ENCODE data around the gene MRPL50.

The MRPL50 gene

DNA sequence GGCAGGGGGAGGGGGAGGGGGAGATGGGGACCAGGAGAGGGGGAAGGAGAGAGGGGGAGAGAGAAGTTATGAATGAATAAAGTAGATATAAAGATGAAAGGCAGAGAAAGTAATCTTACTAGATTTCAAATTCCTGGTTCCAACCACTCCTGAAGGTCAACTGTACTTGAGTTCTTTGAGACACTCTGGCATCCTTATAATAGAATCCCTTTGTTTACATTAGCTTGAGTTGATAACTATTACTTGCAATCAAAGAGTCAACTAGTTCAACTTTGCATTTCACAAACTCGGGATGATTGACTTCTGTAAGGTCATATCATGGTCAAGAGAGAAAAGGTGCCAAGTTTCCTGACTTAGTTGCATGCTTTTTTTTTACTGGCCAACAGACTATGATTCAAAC is 55.8 kb downstream of the MRPL50 start:
- TF ChIP-seq YY1 (IDR thresholded peaks at IDR 0.05; ENCODE audit: low read depth) (no peak), FOXM1 (IDR thresholded peaks at IDR 0.05; ENCODE audit: borderline replicate concordance, low read depth) (no peak), NFIC (IDR thresholded peaks at IDR 0.05) (no peak), RAD21 (IDR thresholded peaks at IDR 0.05; ENCODE audit: low read depth) (no peak), TCF12 (IDR thresholded peaks at IDR 0.05; ENCODE audit: low read depth) (no peak), EP300 (IDR thresholded peaks at IDR 0.05; ENCODE audit: borderline replicate concordance) (no peak), TEAD4 (IDR thresholded peaks at IDR 0.05) (no peak), CEBPB (IDR thresholded peaks at IDR 0.05) (no peak), TAF1 (IDR thresholded peaks at IDR 0.05; ENCODE audit: low read depth) (no peak), CREB1 (IDR thresholded peaks at IDR 0.05; ENCODE audit: low read depth) (no peak)
- TF ChIP-seq, protein P1, sequence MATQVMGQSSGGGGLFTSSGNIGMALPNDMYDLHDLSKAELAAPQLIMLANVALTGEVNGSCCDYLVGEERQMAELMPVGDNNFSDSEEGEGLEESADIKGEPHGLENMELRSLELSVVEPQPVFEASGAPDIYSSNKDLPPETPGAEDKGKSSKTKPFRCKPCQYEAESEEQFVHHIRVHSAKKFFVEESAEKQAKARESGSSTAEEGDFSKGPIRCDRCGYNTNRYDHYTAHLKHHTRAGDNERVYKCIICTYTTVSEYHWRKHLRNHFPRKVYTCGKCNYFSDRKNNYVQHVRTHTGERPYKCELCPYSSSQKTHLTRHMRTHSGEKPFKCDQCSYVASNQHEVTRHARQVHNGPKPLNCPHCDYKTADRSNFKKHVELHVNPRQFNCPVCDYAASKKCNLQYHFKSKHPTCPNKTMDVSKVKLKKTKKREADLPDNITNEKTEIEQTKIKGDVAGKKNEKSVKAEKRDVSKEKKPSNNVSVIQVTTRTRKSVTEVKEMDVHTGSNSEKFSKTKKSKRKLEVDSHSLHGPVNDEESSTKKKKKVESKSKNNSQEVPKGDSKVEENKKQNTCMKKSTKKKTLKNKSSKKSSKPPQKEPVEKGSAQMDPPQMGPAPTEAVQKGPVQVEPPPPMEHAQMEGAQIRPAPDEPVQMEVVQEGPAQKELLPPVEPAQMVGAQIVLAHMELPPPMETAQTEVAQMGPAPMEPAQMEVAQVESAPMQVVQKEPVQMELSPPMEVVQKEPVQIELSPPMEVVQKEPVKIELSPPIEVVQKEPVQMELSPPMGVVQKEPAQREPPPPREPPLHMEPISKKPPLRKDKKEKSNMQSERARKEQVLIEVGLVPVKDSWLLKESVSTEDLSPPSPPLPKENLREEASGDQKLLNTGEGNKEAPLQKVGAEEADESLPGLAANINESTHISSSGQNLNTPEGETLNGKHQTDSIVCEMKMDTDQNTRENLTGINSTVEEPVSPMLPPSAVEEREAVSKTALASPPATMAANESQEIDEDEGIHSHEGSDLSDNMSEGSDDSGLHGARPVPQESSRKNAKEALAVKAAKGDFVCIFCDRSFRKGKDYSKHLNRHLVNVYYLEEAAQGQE (IDR thresholded peaks at IDR 0.05; ENCODE audit: low read depth) = no peak
- TF ChIP-seq, protein P2, sequence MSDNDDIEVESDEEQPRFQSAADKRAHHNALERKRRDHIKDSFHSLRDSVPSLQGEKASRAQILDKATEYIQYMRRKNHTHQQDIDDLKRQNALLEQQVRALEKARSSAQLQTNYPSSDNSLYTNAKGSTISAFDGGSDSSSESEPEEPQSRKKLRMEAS (IDR thresholded peaks at IDR 0.05) = no peak
- TF ChIP-seq, protein P3, sequence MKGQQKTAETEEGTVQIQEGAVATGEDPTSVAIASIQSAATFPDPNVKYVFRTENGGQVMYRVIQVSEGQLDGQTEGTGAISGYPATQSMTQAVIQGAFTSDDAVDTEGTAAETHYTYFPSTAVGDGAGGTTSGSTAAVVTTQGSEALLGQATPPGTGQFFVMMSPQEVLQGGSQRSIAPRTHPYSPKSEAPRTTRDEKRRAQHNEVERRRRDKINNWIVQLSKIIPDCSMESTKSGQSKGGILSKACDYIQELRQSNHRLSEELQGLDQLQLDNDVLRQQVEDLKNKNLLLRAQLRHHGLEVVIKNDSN (IDR thresholded peaks at IDR 0.05) = no peak

DNA sequence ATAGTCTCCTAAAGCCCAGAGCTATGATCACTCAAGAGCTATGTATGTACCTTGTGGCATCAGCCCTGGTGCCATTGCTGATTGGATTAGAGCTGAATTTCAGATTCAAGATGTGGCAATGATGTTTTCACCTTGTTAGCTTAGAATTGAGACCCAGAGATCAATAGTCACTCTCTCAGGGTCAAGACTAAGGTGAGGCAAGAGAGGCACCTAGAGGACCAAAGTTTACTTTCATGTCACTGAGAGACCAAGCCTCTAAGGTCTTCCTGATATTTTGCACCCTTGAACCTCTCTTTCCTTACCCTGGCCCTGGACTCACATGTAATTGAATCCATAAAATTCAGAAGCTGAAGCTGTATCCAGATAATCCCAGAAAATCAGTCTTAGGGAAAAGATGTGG is 56.5 kb downstream of the MRPL50 start:
- TF ChIP-seq EGR1 (IDR thresholded peaks at IDR 0.05) (no peak), TAF1 (IDR thresholded peaks at IDR 0.05; ENCODE audit: low read depth) (no peak), CREB1 (IDR thresholded peaks at IDR 0.05; ENCODE audit: low read depth) (no peak), ZBTB7A (IDR thresholded peaks at IDR 0.05; ENCODE audit: low read depth) (no peak), YY1 (IDR thresholded peaks at IDR 0.05; ENCODE audit: low read depth) (no peak), TCF12 (IDR thresholded peaks at IDR 0.05; ENCODE audit: low read depth) (no peak), NFIC (IDR thresholded peaks at IDR 0.05) (no peak), TEAD4 (IDR thresholded peaks at IDR 0.05) (no peak), CEBPB (IDR thresholded peaks at IDR 0.05) (no peak)
- TF ChIP-seq, protein P3 (IDR thresholded peaks at IDR 0.05) = no peak
- TF ChIP-seq, protein P1 (IDR thresholded peaks at IDR 0.05; ENCODE audit: low read depth) = no peak
